Tibial nerve (tissue), 4 donors: Measurements from ENCODE around the gene SORCS2. TPM values are rescaled to one million over a fixed set of nuclear protein-coding genes. Genes with fewer than 3 reads are reported as not detected.

Experiments used
- DNase-seq, 2 donors: peaks; one replicate each; pipeline ENCODE4 v3.0.0-alpha.2; 2019; ENCODE audit warnings: low spot score in 2 of 2
- H3K27ac ChIP-seq, 4 donors: fragments of 200-600 bp; sonication (generic) in 3 of 4; one replicate each; pipeline ENCODE4 v1.5.1; 2017 to 2019; ENCODE audit warnings: mild to moderate bottlenecking in 1 of 4
- H3K27me3 ChIP-seq, 2 donors: fragments of 200-600 bp; sonication (generic) in 1 of 2; one replicate each; pipeline versions ENCODE4 v1.5.1 to v1.6.0; 2017 to 2019
- H3K36me3 ChIP-seq, 3 donors: fragments of 200-600 bp; sonication (generic); one replicate each; pipeline ENCODE4 v1.5.1; 2018 to 2019
- H3K4me1 ChIP-seq, 4 donors: fragments of 200-600 bp; sonication (generic) in 3 of 4; one replicate each; pipeline ENCODE4 v1.5.1; 2017 to 2019
- H3K4me3 ChIP-seq, 4 donors: fragments of 200-600 bp; sonication (generic) in 3 of 4; one replicate each; pipeline ENCODE4 v1.5.1; 2017 to 2019; ENCODE audit warnings: mild to moderate bottlenecking in 1 of 4, moderate library complexity in 1 of 4
- H3K9me3 ChIP-seq, 4 donors: fragments of 200-600 bp; sonication (generic) in 3 of 4; one replicate each; pipeline ENCODE4 v1.5.1; 2017 to 2019
- EP300 ChIP-seq, 2 donors: sonication (generic); formaldehyde crosslinking; IDR thresholded peaks; one replicate each; pipeline ENCODE4 v1.6.1; 2017; ENCODE audit warnings: antibody characterized with exemption in 2 of 2, mild to moderate bottlenecking in 1 of 2
- POLR2A ChIP-seq, 2 donors: fragments of 450-650 bp; IDR thresholded peaks; one replicate each; pipeline ENCODE4 v1.6.1; 2017; ENCODE audit warnings: antibody characterized with exemption in 2 of 2, mild to moderate bottlenecking in 2 of 2, moderate library complexity in 2 of 2
- WGBS, 2 donors: methylation state at CpG; one replicate each; pipeline ENCODE4 v1.1.5; 2018; 5-methylcytosine and 5-hydroxymethylcytosine counted together
- total RNA-seq, 4 donors: library from RNA; depleted of rRNA; stranded (reverse); fragments of >200 nt; gene quantifications; one replicate each; pipeline ENCODE4 v1.1.0, GENCODE V29; 2016
- TF ChIP-seq, protein P1 (sequence below), 5 experiments: fragments of 200-600 bp in 3 of 5; fragments of 450-650 bp in 2 of 5; sonication (generic) in 3 of 5; IDR thresholded peaks; one replicate each; pipeline ENCODE4 v1.5.1; 2016 to 2019; ENCODE audit warnings: antibody characterized with exemption in 5 of 5, mild to moderate bottlenecking in 3 of 5, moderate library complexity in 2 of 5

SORCS2 gene
- total RNA-seq, 4 donors from 2014 or later = 15.6 to 48.9 (median 38.3) TPM

DNA sequence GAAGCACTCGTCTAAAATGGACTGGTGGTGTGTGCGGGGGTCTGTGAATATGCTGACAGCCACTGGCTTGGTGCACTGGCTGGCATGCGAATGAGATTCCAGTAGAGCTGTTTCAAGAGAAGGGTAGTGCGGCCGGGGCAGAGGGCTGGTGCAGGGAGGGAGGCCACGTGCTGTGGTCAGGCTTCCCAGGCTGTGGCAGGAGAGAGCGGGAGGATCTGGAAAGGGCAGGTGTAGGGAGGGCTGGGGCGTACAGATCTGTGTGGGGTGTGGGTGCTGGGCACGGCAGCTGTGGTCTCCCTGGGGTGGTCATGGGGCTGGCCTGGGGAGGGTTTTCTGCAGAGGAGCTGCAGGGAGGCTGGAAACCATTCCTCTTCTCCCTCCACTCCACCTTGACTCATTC, 30.2 kb downstream of the SORCS2 start:
- Histone ChIP-seq H3K4me1 (peaks cover 0 to 44% (median under 1%) of the 10 kb centered on the region in 4 donors), H3K9me3 (no peaks in the 10 kb centered on the region), H3K36me3 (no peaks in the 10 kb centered on the region), H3K4me3 (no peak overlapping the region), H3K27ac (peak overlapping the region in 1 of 4 donors; percentile 24), H3K27me3 (no peaks in the 10 kb centered on the region)
- 65 to 75% methylated on average over 9 of the region's 9 CpGs for WGBS, 2 donors
- TF ChIP-seq POLR2A (IDR thresholded peaks at IDR 0.05) (no peak), EP300 (IDR thresholded peaks at IDR 0.05) (no peak)
- TF ChIP-seq, protein P1, sequence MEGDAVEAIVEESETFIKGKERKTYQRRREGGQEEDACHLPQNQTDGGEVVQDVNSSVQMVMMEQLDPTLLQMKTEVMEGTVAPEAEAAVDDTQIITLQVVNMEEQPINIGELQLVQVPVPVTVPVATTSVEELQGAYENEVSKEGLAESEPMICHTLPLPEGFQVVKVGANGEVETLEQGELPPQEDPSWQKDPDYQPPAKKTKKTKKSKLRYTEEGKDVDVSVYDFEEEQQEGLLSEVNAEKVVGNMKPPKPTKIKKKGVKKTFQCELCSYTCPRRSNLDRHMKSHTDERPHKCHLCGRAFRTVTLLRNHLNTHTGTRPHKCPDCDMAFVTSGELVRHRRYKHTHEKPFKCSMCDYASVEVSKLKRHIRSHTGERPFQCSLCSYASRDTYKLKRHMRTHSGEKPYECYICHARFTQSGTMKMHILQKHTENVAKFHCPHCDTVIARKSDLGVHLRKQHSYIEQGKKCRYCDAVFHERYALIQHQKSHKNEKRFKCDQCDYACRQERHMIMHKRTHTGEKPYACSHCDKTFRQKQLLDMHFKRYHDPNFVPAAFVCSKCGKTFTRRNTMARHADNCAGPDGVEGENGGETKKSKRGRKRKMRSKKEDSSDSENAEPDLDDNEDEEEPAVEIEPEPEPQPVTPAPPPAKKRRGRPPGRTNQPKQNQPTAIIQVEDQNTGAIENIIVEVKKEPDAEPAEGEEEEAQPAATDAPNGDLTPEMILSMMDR (IDR thresholded peaks at IDR 0.05) = no peak
- DNase-seq = no peak

DNA sequence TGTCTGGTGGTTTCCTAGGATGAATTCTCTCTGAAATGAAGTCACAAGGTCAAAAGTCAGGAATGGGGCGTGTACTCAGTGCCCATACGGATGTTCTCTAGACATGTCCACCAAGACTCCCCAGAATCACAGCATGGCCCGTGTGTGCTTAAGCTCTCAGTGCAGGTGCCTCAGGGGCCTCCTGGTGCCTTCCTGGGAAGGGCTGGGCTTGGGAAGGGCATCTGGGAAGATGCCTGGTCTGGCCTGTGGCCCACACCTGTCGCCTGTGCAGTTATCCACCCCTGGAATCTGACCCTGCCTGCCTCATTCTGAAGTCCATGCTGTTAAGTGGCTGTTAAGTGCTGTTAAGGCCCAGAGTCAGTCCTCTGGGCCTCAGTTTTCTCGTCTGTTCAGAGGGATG, 31.2 kb downstream of the SORCS2 start:
- WGBS, 2 donors = 62 to 73% methylated on average over 5 of the region's 5 CpGs
- Histone ChIP-seq H3K4me1 (peaks cover 0 to 34% (median 1%) of the 10 kb centered on the region in 4 donors), H3K9me3 (no peaks in the 10 kb centered on the region), H3K36me3 (peaks cover 0 to 3% (median 0%) of the 10 kb centered on the region in 3 donors), H3K27me3 (no peaks in the 10 kb centered on the region), H3K4me3 (no peak overlapping the region), H3K27ac (no peak overlapping the region)
- DNase-seq = no peak
- TF ChIP-seq POLR2A (IDR thresholded peaks at IDR 0.05) (no peak), EP300 (IDR thresholded peaks at IDR 0.05) (no peak)
- TF ChIP-seq, protein P1 (IDR thresholded peaks at IDR 0.05) = no peak

DNA sequence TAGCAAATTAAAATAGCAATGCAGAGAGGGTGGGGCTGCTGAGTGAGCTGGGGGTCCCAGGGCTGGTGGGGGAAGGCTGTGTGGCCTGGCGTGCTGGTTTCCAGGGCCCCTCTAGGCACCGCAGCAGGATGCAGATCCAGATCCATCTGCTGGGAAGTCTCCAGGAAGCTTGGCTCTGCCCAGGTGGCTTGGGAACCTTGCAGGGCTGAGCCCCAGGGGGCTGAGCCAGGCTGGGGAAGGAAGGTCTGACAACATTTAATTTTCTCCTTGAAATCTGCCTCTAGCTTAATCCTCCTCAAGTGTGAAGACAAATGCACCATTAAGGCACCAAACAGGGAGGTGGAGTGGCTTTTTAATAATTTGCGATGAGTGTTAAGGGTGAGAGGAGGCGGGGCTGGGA, 31.7 kb downstream of the SORCS2 start:
- no peak overlapping the region for H3K27ac ChIP-seq
- H3K36me3 ChIP-seq = peaks cover 0 to 6% (median 0%) of the 10 kb centered on the region in 3 donors
- no peaks in the 10 kb centered on the region for H3K9me3 ChIP-seq
- no peak for DNase-seq
- TF ChIP-seq EP300 (IDR thresholded peaks at IDR 0.05) (no peak), POLR2A (IDR thresholded peaks at IDR 0.05) (no peak)
- TF ChIP-seq, protein P1 (IDR thresholded peaks at IDR 0.05) = no peak
- 76 to 84% methylated on average over 4 of the region's 4 CpGs for WGBS, 2 donors
- H3K27me3 ChIP-seq = no peaks in the 10 kb centered on the region
- peaks cover 0 to 33% (median 1%) of the 10 kb centered on the region in 4 donors for H3K4me1 ChIP-seq
- H3K4me3 ChIP-seq = no peak overlapping the region

DNA sequence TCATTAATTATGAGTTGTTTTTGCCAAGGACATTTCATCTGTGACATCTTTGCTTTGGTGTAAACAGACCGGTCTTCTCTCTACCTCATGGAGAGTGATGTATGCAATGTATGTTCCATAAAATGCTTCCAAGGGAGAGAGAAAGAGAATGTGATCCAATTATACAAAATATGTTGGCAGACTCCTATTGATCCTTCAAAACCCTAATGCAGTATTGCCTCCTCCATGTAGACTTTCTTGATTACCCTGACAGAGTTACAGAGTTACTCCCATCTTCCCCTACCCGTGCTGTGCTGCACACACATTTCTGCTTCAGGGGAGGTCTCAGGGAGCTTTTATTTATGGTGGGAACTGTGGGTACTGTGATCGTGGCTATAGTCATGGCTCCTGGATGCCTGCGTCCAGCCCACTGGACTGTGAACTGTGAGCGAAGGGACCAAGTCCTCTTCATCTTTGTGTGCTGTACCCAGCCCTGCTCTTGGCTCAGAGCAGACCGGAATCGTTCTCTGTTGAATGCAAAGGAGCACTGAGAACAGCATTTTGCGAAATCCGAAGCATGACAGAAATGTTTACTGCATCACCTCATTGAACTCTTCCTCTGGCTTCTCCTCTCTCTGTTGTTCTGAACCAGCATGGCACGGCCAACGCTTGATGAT, 32.7 kb downstream of the SORCS2 start:
- no peaks in the 10 kb centered on the region for H3K27me3 ChIP-seq
- H3K36me3 ChIP-seq = peaks cover 0 to 6% (median 0%) of the 10 kb centered on the region in 3 donors
- no peak for TF ChIP-seq POLR2A (IDR thresholded peaks at IDR 0.05)
- peaks cover 0 to 37% (median 1%) of the 10 kb centered on the region in 4 donors for H3K4me1 ChIP-seq
- WGBS, 2 donors = 92 to 95% methylated on average over 11 of the region's 11 CpGs
- no peak for DNase-seq
- no peak overlapping the region for H3K27ac ChIP-seq
- H3K9me3 ChIP-seq = no peaks in the 10 kb centered on the region
- H3K4me3 ChIP-seq = no peak overlapping the region

DNA sequence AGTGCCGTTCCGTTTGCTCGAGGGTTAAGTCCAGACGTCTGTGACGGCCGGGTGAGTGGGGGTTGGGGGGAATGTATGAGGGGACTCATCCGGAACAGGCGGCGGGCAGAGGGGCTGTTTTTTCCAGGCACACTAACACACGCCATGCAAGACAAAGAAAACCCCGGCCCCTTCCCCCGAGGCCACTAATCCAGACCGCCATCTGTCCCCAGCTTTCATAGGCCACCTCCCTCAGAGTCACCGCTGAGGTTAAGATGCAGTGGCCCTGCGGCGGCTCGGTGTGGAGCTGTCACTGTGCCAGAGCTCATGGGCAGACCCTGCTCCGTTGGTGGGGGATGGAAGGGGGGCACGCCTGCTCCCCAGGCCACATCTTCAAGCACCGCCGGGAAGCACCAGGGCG, 34.1 kb downstream of the SORCS2 start:
- Histone ChIP-seq H3K27ac (no peak overlapping the region), H3K4me3 (no peak overlapping the region), H3K27me3 (no peaks in the 10 kb centered on the region), H3K36me3 (peaks cover 0 to 6% (median 0%) of the 10 kb centered on the region in 3 donors), H3K9me3 (no peaks in the 10 kb centered on the region), H3K4me1 (peaks cover 0 to 37% (median 1%) of the 10 kb centered on the region in 4 donors)
- 47 to 54% methylated on average over 22 of the region's 22 CpGs for WGBS, 2 donors
- no peak for TF ChIP-seq POLR2A (IDR thresholded peaks at IDR 0.05)
- TF ChIP-seq, protein P1 (IDR thresholded peaks at IDR 0.05) = no peak
- no peak for TF ChIP-seq EP300 (IDR thresholded peaks at IDR 0.05)
- DNase-seq = no peak
